ENCODE measurements around the gene GPR142. TPM values are rescaled to one million over a fixed set of nuclear protein-coding genes. Genes with fewer than 3 reads are reported as not detected.
A peak's percentile ranks its signal among the peaks of the same experiment; 100 is the strongest.

The GPR142 gene
- total and polyA plus RNA-seq, 2 donors from 2014 or later = not detected

- Histone ChIP-seq H3K4me1 (ENCODE audit: control insufficient read depth in 2 of 3, insufficient read depth in 2 of 3, low read depth in 1 of 3, low read length in 3 of 3) (peaks cover 0 to 3% (median 0%) of the 10 kb centered on the region in 3 donors), H3K4me3 (ENCODE audit: low read length in 3 of 3) (peak within 1 kb of the TSS in 1 of 3 donors; percentile 37), H3K9me3 (ENCODE audit: control insufficient read depth in 2 of 3, insufficient read depth in 1 of 3, low read length in 3 of 3) (no peaks in the 10 kb centered on the region), H3K36me3 (ENCODE audit: control insufficient read depth in 2 of 3, insufficient read depth in 3 of 3, low read length in 3 of 3) (no peaks in the 10 kb centered on the region), H3K9ac (ENCODE audit: low read length in 3 of 3) (no peak within 1 kb of the TSS), H3K27me3 (ENCODE audit: control insufficient read depth, insufficient read depth, low read length) (no peaks in the 10 kb centered on the region), H3K27ac (ENCODE audit: low read depth in 2 of 2, low read length in 2 of 2) (peak within 1 kb of the TSS in 1 of 2 donors; percentile 37)
- TF ChIP-seq CTCF (IDR thresholded peaks at IDR 0.05; ENCODE audit: borderline replicate concordance, extremely low read depth, insufficient read depth) = no peak
- DNase-seq (peak in 4 of 5 donors; percentile 65 to 80 (median 70)), FAIRE-seq (no peak)
- intact Hi-C loops (cut with DNase I) = no loop called here
Measured at GRCh38 chr17:74325743-74326379, 41.4 kb upstream of the GPR142 start, which contains the start of gene KIF19. Gene KIF19 (plus strand): TSS chr17:74326226. CDS start chr17:74326350, 124 bp downstream.

GRCh38 chr17:74326506-74326905, 40.8 kb upstream of the GPR142 start:
- no peak for TF ChIP-seq CTCF (IDR thresholded peaks at IDR 0.05; ENCODE audit: borderline replicate concordance, extremely low read depth, insufficient read depth)
- no peaks in the 10 kb centered on the region for H3K36me3 ChIP-seq (ENCODE audit: control insufficient read depth in 2 of 3, insufficient read depth in 3 of 3, low read length in 3 of 3)
- H3K27me3 ChIP-seq (ENCODE audit: control insufficient read depth, insufficient read depth, low read length) = no peaks in the 10 kb centered on the region
- no peak overlapping the region for H3K27ac ChIP-seq (ENCODE audit: low read depth in 2 of 2, low read length in 2 of 2)
- no peaks in the 10 kb centered on the region for H3K9me3 ChIP-seq (ENCODE audit: control insufficient read depth in 2 of 3, insufficient read depth in 1 of 3, low read length in 3 of 3)
- peaks cover 0 to 3% (median 0%) of the 10 kb centered on the region in 3 donors for H3K4me1 ChIP-seq (ENCODE audit: control insufficient read depth in 2 of 3, insufficient read depth in 2 of 3, low read depth in 1 of 3, low read length in 3 of 3)
- H3K4me3 ChIP-seq (ENCODE audit: low read length in 3 of 3) = peak overlapping the region in 1 of 3 donors; percentile 37
- no peak for DNase-seq
- FAIRE-seq = no peak
- intact Hi-C loops (cut with DNase I) = no loop called here
- H3K9ac ChIP-seq (ENCODE audit: low read length in 3 of 3) = no peak overlapping the region

GRCh38 chr17:74328487-74328886, 38.8 kb upstream of the GPR142 start:
- H3K4me3 ChIP-seq (ENCODE audit: low read length in 3 of 3) = no peak overlapping the region
- H3K27me3 ChIP-seq (ENCODE audit: control insufficient read depth, insufficient read depth, low read length) = no peaks in the 10 kb centered on the region
- H3K27ac ChIP-seq (ENCODE audit: low read depth in 2 of 2, low read length in 2 of 2) = no peak overlapping the region
- DNase-seq = no peak
- H3K4me1 ChIP-seq (ENCODE audit: control insufficient read depth in 2 of 3, insufficient read depth in 2 of 3, low read depth in 1 of 3, low read length in 3 of 3) = peaks cover 0 to 3% (median 0%) of the 10 kb centered on the region in 3 donors
- H3K9me3 ChIP-seq (ENCODE audit: control insufficient read depth in 2 of 3, insufficient read depth in 1 of 3, low read length in 3 of 3) = no peaks in the 10 kb centered on the region
- TF ChIP-seq CTCF (IDR thresholded peaks at IDR 0.05; ENCODE audit: borderline replicate concordance, extremely low read depth, insufficient read depth) = no peak
- H3K36me3 ChIP-seq (ENCODE audit: control insufficient read depth in 2 of 3, insufficient read depth in 3 of 3, low read length in 3 of 3) = no peaks in the 10 kb centered on the region
- H3K9ac ChIP-seq (ENCODE audit: low read length in 3 of 3) = no peak overlapping the region
- no peak for FAIRE-seq
- intact Hi-C loops (cut with DNase I) = no loop called here

Measured in kidney (tissue), 14 donors.